GM21717 (cell line): Measurements from ENCODE around the gene SERPINE2.
A peak's percentile ranks its signal among the peaks of the same experiment; 100 is the strongest.

ENCODE experiments used
- ATAC-seq: cut with Tn5 transposase; IDR thresholded peaks from one replicate; pipeline ENCODE4 v1.9.1; 2021; ENCODE audit warnings: mild to moderate bottlenecking, moderate library complexity; ENCODE audit not compliant: unreplicated experiment

The SERPINE2 gene

DNA sequence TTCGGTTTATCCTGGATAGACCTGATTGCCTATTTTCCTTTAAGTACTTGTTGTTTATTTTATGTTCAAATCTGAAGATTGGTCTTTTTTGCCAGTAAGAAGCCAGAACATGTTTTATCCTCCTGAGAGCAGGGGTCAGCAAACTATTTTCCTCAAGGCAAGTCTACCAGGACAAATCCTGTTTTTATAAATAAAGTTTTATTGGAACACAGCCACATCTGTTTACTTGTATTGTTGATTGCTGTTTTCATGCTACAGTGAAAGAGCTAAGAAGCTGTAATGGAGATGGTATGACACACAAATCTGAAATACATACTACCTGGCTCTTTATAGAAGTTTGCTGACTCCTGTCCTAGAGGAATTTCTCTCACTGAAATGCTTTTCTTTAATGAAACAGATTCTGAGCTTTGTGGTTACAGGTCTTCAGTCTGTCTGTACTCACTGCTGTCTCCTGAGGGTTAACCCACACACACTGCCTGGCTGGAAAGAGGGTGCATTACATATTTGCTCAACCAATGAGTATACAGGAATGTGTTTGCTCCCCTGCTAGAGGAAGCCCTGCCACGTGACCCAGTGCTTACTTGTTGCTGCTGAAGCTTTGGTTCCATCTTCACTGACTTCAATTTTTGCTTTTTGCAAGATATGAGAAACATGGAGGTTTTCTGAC is 59.2 kb downstream of the SERPINE2 start:
- ATAC-seq, result peak; percentile 54

DNA sequence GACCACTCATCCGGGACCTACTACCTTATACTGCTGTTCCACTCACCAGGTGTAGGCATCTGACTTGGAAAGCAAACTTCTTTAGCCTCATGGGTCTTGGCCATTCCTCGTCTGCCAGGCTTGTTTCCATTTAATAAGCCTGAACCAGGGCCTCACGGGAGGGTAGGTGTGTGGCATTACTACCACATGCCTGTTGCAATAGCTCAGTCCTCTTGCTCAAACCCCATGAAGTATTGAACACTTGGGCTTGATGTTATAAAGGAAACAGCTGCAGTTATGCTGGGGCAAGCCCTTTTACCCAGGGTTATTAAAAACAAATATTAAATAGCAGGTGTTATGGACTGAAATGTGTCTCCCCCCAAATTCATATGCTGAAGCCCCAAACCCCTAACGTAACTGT is 60.6 kb downstream of the SERPINE2 start:
- no peak for ATAC-seq

DNA sequence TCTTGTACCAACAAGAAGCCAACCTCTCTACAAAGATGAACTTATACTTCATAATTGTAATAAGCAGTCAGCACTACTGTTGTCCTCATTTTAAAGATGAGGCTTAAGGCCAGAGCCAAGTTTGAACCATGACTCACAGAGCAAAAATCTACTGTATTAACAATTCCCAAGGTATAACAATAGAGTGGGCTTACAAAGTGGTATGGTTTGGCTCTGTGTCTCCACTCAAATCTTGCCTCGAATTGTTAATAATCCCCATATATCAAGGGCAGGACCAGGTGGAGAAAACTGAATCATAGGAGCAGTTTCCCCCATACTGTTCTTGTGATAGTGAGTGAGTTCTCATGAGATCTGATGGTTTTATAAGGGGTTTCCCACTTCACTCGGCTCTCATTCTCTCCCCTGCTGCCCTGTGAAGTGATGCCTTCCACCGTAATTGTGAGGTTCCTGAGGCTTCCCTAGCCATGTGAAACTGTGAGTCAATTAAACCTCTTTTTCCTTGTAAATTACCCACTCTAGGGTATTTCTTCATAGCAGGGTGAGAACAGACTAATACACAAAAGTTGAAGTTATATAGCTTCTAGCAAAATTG is 62.4 kb downstream of the SERPINE2 start:
- ATAC-seq, result no peak

DNA sequence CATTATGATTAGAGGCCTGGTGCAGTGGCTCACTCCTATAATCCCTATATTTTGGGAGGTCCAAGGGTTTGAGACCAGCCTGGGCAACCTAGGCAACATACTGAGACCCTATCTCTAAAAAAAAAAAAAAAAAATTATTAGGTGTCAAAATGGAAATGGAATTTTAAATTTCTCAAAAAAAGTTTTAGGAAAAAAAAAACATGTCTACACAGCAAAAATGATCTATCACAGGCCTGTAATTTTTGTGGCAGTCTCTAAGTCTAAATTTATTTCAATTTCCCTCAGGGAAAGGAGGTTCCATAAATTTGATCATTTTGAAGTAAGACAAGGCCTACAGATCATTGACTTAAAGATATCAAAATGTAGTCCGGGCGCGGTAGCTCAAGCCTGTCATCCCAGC is 65.5 kb downstream of the SERPINE2 start:
- no peak for ATAC-seq

DNA sequence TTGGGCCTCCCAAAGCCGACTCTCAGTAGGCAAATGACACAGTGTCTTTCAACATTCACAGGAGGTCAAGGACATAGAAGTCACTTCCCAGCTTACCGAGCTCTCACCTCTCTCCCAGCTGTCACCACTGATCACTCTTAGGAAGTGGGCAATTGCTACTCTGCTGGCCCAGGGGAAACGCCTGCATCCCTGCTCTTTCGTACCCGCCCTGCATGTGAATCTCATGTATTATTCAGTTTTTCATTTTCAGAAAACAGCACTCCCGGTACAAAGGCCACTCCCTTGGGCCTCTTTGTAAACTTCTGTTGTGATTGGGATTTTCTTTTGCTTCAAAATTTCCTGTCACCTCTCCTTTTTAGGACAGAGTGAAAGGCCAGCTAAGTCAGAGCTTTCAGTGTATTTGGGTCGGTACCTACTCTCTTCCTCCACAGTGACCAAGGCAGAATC is 66.4 kb downstream of the SERPINE2 start:
- ATAC-seq, result no peak

DNA sequence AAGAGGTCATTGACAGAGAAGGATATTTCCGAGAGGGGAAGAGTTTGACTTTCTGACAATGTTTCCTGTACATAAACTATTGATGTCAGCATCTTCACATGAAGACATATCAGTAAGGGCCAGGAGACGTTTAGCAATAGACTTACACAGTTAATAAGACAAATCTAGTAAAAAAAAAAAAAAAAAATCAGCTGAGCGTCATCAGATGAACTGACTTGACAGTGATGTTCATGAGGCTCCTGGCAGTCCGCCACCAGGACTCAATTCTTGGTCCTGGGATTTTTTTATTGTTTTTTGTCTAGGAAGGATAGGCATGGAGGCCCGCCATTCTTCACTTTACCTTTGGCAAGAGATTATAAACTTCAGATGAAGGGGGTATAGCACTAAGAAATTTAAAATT is 67.4 kb downstream of the SERPINE2 start:
- ATAC-seq, result no peak

DNA sequence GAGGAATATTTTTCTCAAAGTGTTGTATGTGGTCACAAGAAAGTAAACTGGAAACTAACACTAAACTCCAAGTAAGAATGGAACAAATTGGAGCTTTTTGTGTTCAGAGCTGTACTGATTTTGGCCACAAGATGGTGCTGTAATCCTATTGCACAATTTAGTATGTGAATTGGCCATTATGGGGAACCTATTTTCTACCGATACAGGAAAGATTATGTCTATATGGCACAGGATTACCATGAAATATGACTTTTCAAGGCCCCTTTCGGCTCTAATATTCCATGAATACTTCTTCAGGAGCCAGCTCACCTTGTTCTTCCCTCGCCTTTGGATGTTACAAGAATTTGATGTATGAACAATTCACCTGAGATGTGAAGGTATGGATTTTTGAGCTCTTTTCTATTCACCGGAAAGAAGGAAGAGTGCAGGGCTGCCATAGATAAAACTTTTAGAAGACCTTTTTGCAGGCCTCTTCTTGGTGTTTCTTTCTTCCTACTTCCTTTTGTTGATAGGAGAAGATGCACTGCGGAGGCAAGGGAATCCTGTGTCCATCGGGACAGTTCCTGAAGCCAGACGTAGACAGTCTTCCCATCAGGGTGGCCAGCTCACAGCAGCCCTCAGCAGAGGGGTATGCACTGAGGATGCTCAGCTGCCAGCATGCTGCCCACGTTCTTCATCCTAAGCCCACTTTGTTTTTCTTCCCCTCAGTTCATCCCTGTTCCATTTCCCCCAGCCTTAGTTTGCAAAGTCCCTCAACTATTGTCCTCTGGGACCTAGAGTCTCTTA is 68.5 kb downstream of the SERPINE2 start:
- ATAC-seq, result peak; percentile 62

DNA sequence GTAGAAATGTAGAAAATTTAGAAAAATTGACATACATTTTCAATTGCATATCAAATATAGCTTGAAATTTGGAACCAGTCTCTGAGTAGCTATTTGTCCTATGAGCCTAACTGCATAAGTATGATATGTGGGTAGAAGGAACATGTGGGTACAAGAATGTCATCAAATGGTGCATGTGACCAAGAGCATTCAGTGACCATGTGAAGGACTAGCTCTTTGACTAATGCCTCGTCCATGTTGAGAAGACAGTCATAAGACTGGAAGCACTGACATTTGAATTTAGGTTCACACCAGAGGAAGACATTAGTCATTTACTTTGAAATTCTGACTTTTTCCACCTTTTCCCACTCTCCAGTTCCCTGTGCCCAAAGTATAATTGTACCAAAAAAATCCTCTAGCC is 69.2 kb downstream of the SERPINE2 start:
- no peak for ATAC-seq

DNA sequence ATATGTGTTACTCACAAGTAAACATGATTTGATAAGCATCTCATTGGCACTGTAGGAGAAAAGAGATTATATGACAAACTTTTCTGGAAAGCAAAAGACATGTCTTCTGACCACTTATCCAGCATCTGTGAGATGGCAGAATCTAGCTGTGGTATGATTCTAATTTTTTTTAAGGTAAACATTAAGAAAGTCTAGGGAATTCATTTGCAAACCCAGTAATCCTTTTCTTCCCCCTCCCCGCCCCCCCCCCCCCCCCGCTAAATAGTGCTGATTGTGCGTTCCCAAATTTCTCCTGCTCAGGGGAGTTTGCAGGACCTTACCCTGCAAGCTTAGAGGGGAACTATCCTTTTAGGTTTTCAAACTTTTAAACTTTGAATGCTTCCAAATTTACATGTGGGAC is 69.8 kb downstream of the SERPINE2 start:
- ATAC-seq, result no peak

DNA sequence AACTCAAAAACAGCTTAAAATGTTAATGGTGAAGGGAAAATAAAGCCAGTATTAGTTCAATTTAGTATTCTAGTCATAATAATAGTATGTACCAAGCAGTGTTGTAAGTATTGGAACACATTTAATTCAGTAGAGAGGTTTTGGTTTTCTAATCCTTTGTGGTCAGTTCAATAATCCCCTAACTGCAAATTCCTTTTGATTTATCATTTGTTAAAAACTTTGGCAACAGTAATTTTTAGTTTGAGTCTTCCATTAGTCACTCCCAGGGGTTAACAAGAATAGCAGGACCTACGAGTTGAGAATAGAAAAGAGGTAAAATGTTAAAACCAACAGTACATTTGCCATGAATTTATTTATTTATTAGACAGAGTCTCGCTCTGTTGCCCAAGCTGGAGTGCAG is 71.1 kb downstream of the SERPINE2 start:
- no peak for ATAC-seq

DNA sequence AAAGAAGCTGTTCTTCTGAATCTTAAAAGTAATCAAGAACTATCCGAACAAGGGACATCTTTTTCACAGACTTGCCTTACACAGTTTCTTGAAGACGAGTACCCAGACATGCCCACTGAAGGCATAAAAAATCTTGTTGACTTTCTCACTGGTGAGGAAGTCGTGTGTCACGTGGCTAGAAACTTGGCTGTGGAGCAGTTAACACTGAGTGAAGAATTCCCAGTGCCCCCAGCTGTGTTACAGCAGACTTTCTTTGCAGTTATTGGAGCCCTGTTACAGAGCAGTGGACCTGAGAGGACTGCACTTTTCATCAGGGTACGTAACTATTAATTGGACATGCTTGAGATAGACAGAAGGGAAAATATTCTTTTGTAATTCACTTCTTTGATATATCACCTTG is 79.4 kb downstream of the SERPINE2 start:
- no peak for ATAC-seq

DNA sequence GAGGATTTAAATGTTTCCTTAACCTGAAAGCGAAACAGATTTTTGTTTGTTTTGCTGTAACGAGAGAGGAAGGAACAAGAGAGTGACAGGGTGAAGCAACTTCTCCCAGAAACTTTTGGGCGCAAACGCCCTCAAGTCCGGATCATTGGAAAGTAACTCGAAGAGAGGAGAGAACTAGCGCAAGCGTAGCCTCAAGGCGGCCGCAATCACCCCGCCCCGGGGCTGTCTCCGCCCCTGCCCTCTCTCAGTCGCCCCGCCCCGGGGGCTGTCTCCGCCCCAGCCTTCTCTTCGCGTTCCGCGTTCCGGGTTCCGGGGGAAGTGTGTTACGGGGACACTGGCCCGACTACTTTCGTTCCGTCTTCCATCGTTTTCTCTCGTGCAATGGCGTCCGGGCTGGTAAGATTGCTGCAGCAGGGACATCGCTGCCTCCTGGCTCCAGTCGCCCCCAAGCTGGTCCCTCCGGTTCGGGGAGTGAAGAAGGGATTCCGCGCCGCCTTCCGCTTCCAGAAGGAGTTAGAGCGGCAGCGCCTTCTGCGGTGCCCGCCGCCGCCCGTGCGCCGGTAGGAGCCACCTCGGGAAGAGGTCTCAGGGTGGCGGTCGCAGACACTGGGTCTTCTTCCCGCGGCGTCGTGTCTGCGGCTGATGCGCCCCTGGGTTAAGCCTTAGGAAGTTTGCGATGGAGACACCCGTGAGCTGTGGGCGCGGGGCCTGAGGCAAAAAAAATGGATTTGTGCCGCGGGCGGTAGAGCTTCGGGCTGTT is 81.8 kb downstream of the SERPINE2 start, which contains the start of gene MRPL44:
MRPL44 (plus strand) TSS at position 372 of the 760 bp plus-strand sequence; CDS start at position 382, 10 bp downstream.
- ATAC-seq, result peak; percentile 86

DNA sequence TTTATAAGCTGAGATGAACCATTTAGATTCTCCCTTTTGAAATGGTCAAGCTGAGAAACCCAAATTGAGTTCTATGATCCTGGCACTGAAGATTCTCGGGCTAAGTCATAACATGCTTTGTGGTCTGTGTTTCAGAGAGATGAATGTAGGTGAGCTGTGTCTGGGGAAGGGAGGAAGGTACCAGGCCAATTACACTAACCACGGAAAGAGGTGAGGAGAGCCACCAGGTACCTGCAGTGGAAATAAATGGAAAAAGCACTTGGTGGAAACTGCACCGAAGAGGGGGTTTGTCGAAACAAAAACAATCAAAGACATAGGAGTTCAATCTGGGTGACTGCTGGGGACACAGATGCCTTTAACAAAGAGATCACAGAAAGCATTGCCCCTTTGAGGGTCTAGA is 82.8 kb downstream of the SERPINE2 start:
- peak; percentile 34 for ATAC-seq

DNA sequence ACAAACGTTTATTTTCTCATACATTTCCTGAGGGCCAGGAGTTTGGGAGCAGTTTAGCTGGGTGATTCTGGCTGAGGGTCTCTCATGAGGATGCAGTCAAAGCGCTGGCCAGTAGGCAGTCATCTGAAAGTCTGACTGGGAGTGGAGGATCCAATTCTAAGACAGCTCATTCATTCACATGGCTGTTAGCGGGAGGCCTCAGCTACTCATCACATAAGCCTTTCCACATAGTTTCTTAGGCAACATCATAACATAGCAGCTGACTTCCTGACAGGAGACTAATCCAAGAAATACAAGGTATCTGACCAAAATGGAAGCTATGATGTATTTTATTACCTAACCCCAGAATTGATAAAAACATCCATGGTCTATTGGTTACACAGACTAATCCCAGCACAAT is 84.7 kb downstream of the SERPINE2 start:
- no peak for ATAC-seq

DNA sequence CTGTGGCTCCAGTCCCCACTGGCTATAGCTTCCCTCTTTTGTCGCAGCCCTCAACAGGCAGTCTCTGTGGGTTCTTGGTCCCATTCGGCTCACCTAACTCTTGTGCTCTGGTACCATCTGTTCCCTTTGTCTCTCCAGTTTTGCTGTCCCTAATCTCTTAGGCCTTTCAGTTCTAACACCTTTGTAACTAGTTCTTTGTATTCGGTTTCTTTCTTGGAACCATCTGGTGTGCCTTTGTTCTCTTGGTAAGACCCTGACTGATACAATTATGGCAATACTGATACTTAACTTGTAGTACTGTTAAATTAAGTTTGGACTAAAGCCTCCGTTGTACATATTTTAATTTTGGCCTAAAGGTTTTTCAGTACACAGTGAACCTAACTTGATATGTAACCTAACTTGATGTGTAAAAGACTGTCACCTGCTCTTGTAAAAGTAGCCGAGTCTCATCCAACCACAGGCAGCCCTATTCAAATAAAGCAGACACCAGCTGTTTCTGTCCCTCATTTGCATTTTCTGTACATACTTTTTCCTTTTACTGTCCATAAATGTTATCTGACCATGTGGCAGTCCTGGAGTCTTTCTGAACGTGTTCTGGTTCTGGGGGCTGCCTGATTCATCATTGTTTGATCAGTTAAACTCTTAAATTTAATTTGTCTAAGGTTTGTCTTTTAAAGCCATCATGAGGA is 86.7 kb downstream of the SERPINE2 start:
- peak; percentile 60 for ATAC-seq

DNA sequence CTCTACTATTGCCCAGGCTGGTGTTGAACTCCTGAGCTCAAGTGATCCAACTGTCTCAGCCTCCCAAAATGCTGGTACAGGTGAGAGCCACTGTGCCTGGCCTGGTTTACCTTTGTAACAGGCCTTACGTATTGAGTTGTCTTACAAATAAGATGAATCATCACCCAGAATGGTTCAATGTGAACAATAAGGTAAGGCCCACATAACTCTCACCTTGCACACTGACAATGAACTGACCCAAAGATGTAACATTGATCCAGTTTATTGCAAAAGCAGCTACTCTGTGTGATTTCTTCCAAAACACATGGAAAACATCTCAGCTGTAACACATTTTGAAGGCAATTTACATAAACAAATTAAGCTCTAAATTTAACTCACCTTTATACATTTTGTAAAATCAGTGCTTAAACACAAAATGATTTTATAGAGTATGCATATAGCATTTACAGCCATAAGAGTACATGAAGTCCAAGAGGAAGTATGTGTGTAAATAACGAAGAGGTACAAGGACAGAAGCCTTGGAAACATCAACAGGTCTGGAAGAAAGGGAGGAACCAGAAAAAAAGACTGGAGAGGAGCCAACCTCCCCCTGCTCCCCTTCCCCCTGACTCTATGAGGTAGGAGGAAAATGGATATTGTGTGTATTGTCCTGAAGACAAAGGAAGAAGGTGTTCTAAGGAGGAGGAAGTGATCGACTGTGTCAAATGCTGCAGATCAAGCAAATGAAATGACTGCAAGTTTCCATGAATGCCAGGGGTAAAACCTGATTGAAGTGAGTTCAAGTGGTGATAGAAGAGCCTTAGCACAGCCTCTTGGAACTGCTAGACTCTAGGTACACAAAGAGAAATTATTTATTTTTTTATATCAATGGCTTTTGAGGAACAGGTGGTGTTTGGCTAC is 88.4 kb downstream of the SERPINE2 start:
- ATAC-seq, result no peak

DNA sequence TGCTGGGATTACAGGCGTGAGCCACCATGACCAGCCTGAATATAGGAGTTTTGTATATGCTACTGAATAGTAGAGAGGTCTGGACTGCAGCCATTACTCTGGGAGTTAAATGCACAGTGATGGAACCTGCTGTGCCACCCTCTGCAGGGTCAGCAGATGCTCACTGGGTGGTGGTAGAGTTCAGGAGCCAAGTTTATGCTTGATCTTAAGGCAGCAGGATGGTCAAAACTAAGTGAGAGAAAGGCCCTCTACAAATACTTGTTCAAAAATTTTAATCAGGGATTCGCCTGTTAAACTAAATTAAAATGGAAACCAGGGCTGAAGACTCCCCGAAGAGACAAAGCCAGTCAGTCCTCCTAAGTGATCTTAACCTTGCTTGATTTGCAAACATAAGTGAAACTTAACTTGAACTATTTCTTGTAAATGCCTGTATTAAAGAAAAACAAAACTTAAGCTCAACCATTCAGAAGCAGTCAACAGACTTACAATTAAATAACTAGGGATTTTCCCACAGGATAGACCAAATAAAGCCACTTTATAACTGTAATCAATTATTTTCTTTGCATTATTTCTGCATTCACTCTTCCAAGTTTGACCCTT is 89.7 kb downstream of the SERPINE2 start:
- no peak for ATAC-seq

DNA sequence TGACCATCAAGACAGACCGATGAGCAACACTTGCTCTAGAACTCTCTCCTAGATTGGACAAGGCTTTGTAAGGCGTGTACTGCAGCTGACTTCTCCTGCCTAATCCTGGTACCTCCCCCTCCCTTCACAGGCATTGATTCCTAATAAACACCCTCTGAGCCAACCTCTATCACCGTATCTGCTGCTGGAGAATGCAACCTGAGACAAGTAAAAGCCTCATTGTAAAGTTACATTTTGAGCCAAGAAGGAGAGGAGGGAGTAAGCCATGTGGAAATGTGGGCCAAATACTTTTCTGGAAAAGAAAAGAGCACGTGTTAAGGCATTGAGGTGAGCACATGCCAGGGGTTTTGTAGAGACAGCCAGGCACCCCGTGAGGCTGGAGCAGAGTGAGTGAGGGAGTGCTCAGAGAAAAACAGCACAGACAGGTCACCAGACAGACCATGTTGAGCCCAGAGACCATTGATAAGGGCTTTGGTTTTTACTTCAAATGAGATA is 91.3 kb downstream of the SERPINE2 start:
- no peak for ATAC-seq

DNA sequence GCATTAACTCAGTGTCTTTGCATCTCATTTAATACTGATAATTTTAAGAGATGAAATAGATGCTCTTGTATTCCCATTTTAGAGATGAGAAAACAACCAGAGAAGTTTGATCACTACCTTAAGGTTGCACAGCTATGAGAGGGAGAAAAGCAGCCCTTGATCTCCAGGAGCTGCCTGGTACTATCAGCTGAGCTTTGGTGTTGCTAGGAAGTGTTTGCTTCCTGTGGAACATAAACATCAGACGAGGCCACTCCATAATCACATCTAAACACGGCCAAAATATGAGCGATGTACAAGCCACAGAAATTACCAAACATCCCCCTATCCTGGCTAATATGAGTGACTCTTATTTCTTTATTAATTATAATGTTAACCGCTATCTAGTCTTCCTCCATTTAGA is 93.3 kb downstream of the SERPINE2 start:
- ATAC-seq, result no peak
